Esophagus squamous epithelium (tissue), 5 donors: Measurements from ENCODE around the gene PRR18. TPM values are rescaled to one million over a fixed set of nuclear protein-coding genes. Genes with fewer than 3 reads are reported as not detected.
A peak's percentile ranks its signal among the peaks of the same experiment; 100 is the strongest.

Experiments used
- DNase-seq: peaks from one replicate; lab custom pipeline; 2025; lab: John Stamatoyannopoulos, UW
- H3K27ac ChIP-seq, 4 donors: fragments of 200-600 bp; sonication (generic); one replicate each; pipeline ENCODE4 v1.5.1; 2016 to 2019; ENCODE audit warnings: mild to moderate bottlenecking in 1 of 4
- H3K27me3 ChIP-seq, 4 donors: fragments of 200-600 bp; sonication (generic); 1 replicate in 3 of 4; 2 replicates in 1 of 4; pipeline versions ENCODE4 v1.5.1 to v1.6.0; 2017 to 2021; ENCODE audit warnings: antibody characterized with exemption in 1 of 4
- H3K36me3 ChIP-seq, 3 donors: fragments of 200-600 bp; sonication (generic); one replicate each; pipeline ENCODE4 v1.5.1; 2016 to 2019
- H3K4me1 ChIP-seq, 3 donors: fragments of 200-600 bp; sonication (generic); one replicate each; pipeline ENCODE4 v1.5.1; 2017 to 2019
- H3K4me3 ChIP-seq, 4 donors: fragments of 200-600 bp; sonication (generic); 1 replicate in 3 of 4; 2 replicates in 1 of 4; pipeline ENCODE4 v1.5.1; 2016 to 2019; ENCODE audit warnings: mild to moderate bottlenecking in 2 of 4, moderate library complexity in 1 of 4
- H3K9me3 ChIP-seq, 3 donors: fragments of 200-600 bp; sonication (generic); one replicate each; pipeline ENCODE4 v1.5.1; 2016 to 2019
- POLR2A ChIP-seq, 4 donors: fragments of 450-650 bp; IDR thresholded peaks; one replicate each; pipeline ENCODE4 v1.6.1; 2017; ENCODE audit warnings: antibody characterized with exemption in 4 of 4, mild to moderate bottlenecking in 4 of 4, moderate library complexity in 3 of 4
- WGBS, 2 donors: methylation state at CpG; one replicate each; pipeline ENCODE4 v1.1.5; 2018; 5-methylcytosine and 5-hydroxymethylcytosine counted together
- intact Hi-C: fragments of 100-400 bp; cut with DNase I; formaldehyde crosslinking; loops from one replicate; pipeline ENCODE4 v1.15.0; 2022
- total RNA-seq, 4 donors: library from RNA; depleted of rRNA; stranded (reverse); fragments of >200 nt; gene quantifications; one replicate each; pipeline ENCODE4 v1.1.0, GENCODE V29; 2016
- TF ChIP-seq, protein P1 (sequence below), 6 experiments: fragments of 450-650 bp in 4 of 6; fragments of 200-600 bp in 2 of 6; sonication (generic) in 2 of 6; IDR thresholded peaks; one replicate each; pipeline ENCODE4 v1.5.1; 2016 to 2019; ENCODE audit warnings: antibody characterized with exemption in 6 of 6, mild to moderate bottlenecking in 4 of 6, moderate library complexity in 4 of 6
- donor health status: DM: yes; HTN: yes; CAD: no.

Gene PRR18
- total RNA-seq, 4 donors from 2014 or later = not detected

- no peaks in the 10 kb centered on the region for H3K36me3 ChIP-seq
- H3K27ac ChIP-seq = no peak overlapping the region
- intact Hi-C loops = no loop called here
- peaks cover 8 to 22% (median 14%) of the 10 kb centered on the region in 3 donors for H3K4me1 ChIP-seq
- H3K27me3 ChIP-seq = peaks cover 0 to 55% (median 17%) of the 10 kb centered on the region in 4 donors
- WGBS, 2 donors = 92% methylated on average over 4 to 9 of the region's 9 CpGs
- TF ChIP-seq, protein P1, sequence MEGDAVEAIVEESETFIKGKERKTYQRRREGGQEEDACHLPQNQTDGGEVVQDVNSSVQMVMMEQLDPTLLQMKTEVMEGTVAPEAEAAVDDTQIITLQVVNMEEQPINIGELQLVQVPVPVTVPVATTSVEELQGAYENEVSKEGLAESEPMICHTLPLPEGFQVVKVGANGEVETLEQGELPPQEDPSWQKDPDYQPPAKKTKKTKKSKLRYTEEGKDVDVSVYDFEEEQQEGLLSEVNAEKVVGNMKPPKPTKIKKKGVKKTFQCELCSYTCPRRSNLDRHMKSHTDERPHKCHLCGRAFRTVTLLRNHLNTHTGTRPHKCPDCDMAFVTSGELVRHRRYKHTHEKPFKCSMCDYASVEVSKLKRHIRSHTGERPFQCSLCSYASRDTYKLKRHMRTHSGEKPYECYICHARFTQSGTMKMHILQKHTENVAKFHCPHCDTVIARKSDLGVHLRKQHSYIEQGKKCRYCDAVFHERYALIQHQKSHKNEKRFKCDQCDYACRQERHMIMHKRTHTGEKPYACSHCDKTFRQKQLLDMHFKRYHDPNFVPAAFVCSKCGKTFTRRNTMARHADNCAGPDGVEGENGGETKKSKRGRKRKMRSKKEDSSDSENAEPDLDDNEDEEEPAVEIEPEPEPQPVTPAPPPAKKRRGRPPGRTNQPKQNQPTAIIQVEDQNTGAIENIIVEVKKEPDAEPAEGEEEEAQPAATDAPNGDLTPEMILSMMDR (IDR thresholded peaks at IDR 0.05) = no peak
- no peak for TF ChIP-seq POLR2A (IDR thresholded peaks at IDR 0.05)
- H3K9me3 ChIP-seq = no peaks in the 10 kb centered on the region
- DNase-seq = no peak
- no peak overlapping the region for H3K4me3 ChIP-seq
These were observed 1.8 kb upstream of the PRR18 start for GRCh38 chr6:166309977-166310376.

GRCh38 chr6:166308769-166309589 is 787 bp upstream of the PRR18 start:
- H3K27me3 ChIP-seq = peaks cover 0 to 65% (median 17%) of the 10 kb centered on the region in 4 donors
- no peak overlapping the region for H3K27ac ChIP-seq
- intact Hi-C loops = no loop called here
- no peak for DNase-seq
- no peaks in the 10 kb centered on the region for H3K36me3 ChIP-seq
- TF ChIP-seq, protein P1 (IDR thresholded peaks at IDR 0.05) = no peak
- TF ChIP-seq POLR2A (IDR thresholded peaks at IDR 0.05) = no peak
- 45 to 73% methylated on average over 7 of the region's 11 CpGs for WGBS, 2 donors
- H3K9me3 ChIP-seq = no peaks in the 10 kb centered on the region
- peak overlapping the region in 2 of 4 donors; percentile 51 to 65 for H3K4me3 ChIP-seq
- peaks cover 8 to 22% (median 14%) of the 10 kb centered on the region in 3 donors for H3K4me1 ChIP-seq

DNA sequence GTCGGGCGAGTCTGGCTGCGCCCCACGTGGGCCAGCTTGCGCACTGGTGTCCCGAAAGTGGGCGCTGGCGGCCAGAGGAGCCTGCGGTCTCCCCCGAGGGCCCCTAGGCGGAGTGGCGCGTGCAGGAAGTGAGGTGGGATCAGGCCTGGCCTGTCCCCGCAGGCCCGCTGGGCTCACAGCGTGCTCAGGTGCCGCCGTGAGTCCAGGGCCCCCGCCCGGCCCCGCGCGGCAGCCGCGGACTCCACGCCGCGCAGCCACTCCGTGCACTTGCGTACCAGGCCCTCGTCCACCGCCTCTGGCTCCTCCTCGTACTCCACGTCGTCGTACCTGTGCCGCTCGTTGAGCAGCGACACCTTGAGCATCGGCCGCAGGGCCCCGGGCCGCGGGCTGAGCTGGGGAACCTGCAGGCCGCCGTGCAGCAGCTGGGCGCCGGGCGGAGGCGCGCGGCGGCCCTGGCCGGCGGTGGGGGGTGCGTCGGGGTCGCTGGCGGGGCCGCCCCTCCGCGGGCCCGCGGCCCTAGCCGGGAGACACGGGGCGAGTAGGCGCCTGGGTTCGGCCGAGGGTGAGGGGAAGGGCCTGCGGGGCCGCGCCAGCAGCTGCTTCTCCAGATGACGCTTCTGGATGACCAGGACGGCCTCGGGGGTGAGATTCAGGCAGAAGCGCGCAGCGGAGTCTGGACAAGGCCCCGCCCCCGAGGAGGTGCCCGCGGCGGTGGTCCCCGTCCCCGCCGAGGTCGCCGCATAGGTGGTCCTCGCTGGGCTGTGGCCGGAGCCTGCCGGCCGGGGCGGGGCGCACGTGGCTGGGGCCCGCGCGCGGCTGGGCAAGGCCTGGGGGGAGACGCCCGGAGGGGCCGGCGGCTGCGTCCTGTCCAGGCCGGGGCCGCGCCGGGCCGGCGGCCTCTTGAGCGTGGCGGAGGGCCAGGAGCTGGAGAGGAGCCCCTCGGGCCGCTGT is 835 bp downstream of the PRR18 start:
- Histone ChIP-seq H3K27me3 (peaks cover 0 to 79% (median 17%) of the 10 kb centered on the region in 4 donors), H3K27ac (no peak overlapping the region), H3K4me1 (peaks cover 8 to 22% (median 14%) of the 10 kb centered on the region in 3 donors), H3K36me3 (no peaks in the 10 kb centered on the region), H3K9me3 (no peaks in the 10 kb centered on the region), H3K4me3 (peak overlapping the region; percentile 23 to 65 (median 45))
- 0% methylated on average over 3 of the region's 115 CpGs; no CpG with 5 or more reads in 1 of the 2 donors for WGBS, 2 donors
- DNase-seq = no peak
- intact Hi-C loops = no loop called here
- TF ChIP-seq, protein P1 (IDR thresholded peaks at IDR 0.05) = no peak
- TF ChIP-seq POLR2A (IDR thresholded peaks at IDR 0.05) = no peak

DNA sequence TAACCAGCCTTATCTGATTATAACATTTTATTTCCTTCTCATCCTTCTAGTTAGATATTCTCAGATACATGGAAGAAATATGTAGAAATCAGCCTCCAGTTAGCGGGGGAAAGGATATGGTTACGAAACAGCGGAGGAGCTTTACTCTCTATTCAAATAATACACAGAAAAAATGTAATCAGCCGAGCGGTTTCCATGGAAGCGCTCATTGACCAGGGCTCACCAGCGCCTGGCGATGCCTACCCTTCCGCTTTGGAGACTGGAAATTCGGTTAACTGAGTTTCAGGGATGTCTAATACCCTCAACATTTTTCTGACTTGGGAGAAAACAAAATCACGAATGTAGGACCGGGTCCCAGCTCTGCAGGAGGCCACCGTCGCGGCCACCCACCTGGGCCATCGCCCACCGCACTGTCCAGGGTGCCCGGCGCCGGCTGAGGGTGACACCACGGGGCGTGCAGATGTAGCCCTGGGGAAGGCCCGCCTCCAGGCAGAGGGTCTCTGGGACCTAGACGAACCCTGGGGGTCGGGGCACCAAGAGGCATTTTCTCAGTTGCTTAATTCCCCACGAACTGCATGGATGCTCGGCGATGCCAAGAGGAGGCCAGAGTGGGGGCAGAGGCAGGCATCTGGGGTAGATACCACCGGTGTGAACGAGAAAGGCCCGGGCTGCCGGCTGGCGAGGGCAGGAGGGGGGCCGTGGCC is 1.7 kb downstream of the PRR18 start:
- peaks cover 8 to 22% (median 14%) of the 10 kb centered on the region in 3 donors for H3K4me1 ChIP-seq
- intact Hi-C loops = no loop called here
- DNase-seq = no peak
- H3K9me3 ChIP-seq = no peaks in the 10 kb centered on the region
- no peak for TF ChIP-seq POLR2A (IDR thresholded peaks at IDR 0.05)
- TF ChIP-seq, protein P1 (IDR thresholded peaks at IDR 0.05) = no peak
- H3K4me3 ChIP-seq = peak overlapping the region in 3 of 4 donors; percentile 39 to 65 (median 51)
- whole genome bisulfite sequencing, 2 donors = 82 to 85% methylated on average over 8 to 13 of the region's 34 CpGs
- no peak overlapping the region for H3K27ac ChIP-seq
- no peaks in the 10 kb centered on the region for H3K36me3 ChIP-seq
- peaks cover 0 to 86% (median 17%) of the 10 kb centered on the region in 4 donors for H3K27me3 ChIP-seq
